ENCODE data around the gene MIF.
"Not testable (repeated sequence)": the region's sequence is repeated elsewhere in the genome, so short reads cannot be mapped to it uniquely, and the experiment has no call there.

Gene MIF

GRCh38 chr22:23939017-23939357 lies 44.8 kb downstream of the MIF start:
- FAIRE-seq (no peak), DNase-seq (ENCODE audit: insufficient read length, low spot score) (no peak)
- no peak for TF ChIP-seq CTCF (IDR thresholded peaks at IDR 0.05; ENCODE audit: insufficient read depth, missing control alignments)

GRCh38 chr22:23940166-23940565 lies 46.0 kb downstream of the MIF start:
- not testable (repeated sequence) for FAIRE-seq; DNase-seq (ENCODE audit: insufficient read length, low spot score)

Data from D721Med (cell line).